K562 (cell line): Measurements from ENCODE around the gene EDDM3A. TPM values are rescaled to one million over a fixed set of nuclear protein-coding genes. Genes with fewer than 3 reads are reported as not detected.

Source experiments
- ATAC-seq: fragments of 200-7000 bp; cut with Tn5 transposase; 3 replicates; pipeline ENCODE4 v1.9.1; 2020; ENCODE audit warnings: moderate library complexity
- BruUV-seq: library from RNA; stranded (reverse); fragments of 400-500 nt; replicated peaks from 2 replicates; lab custom pipeline; 2021; lab: Mats Ljungman, UMichigan
- CTCF ChIA-PET: fragments of 300-600 bp; formaldehyde crosslinking; extraction: SDS; loops from one replicate; lab custom pipeline; 2021; ENCODE audit warnings: low intra/inter-chr PET ratio; lab: Yijun Ruan, JAX
- POLR2A ChIA-PET: fragments of 300-600, 350-650 bp; sonication (Branson Sonifier 250); formaldehyde crosslinking; extraction: SDS; loops from one replicate; lab custom pipeline; 2021; ENCODE audit warnings: antibody characterized with exemption, inconsistent platforms; lab: Yijun Ruan, JAX
- DNase-seq, 4 experiments: peaks; one replicate each; pipeline versions ENCODE4 v3.0.0 to v3.0.0-alpha.2; 2011 to 2018; ENCODE audit warnings: low spot score in 3 of 4, mixed read lengths in 3 of 4; ENCODE audit errors: extremely low read depth in 1 of 4
- FAIRE-seq: peaks from 2 replicates; lab custom pipeline; 2011; peaks lifted over from hg19 to GRCh38; lab: Jason Lieb, UNC
- H2AFZ ChIP-seq: 2 replicates; pipeline ENCODE4 v1.6.0; 2011; ENCODE audit warnings: low read depth, low read length, control low read depth, inconsistent platforms
- H3K27ac ChIP-seq: fragments of 200-600 bp; 3 replicates; pipeline ENCODE4 v1.8.0; 2011; ENCODE audit warnings: low read depth, mild to moderate bottlenecking, control low read depth, inconsistent platforms, low read length, moderate library complexity, mixed read lengths; ENCODE audit errors: extremely low read depth
- H3K27me3 ChIP-seq, 2 experiments: fragments of 300-600 bp in 1 of 2; 2 replicates in 1 of 2; 3 replicates in 1 of 2; pipeline versions ENCODE4 v1.6.0 to v1.8.0; 2011; ENCODE audit warnings: inconsistent platforms in 2 of 2, low read length in 2 of 2, mild to moderate bottlenecking in 1 of 2, mixed read lengths in 1 of 2, moderate library complexity in 1 of 2; ENCODE audit not compliant: control insufficient read depth in 2 of 2, insufficient read depth in 2 of 2
- H3K36me3 ChIP-seq: fragments of 300-600 bp; 3 replicates; pipeline ENCODE4 v1.8.0; 2011; ENCODE audit warnings: mild to moderate bottlenecking, low read length, inconsistent platforms; ENCODE audit not compliant: control insufficient read depth, insufficient read depth
- H3K4me1 ChIP-seq, 2 experiments: fragments of 200-600 bp in 1 of 2; replicated peaks in 1 of 2; 2 replicates in 1 of 2; 3 replicates in 1 of 2; pipeline versions ENCODE4 v1.5.1 to v1.8.0; 2011; ENCODE audit warnings: inconsistent platforms in 2 of 2, low read length in 2 of 2, mild to moderate bottlenecking in 1 of 2, mixed read lengths in 1 of 2, moderate library complexity in 1 of 2; ENCODE audit not compliant: control insufficient read depth in 2 of 2, insufficient read depth in 2 of 2
- H3K4me2 ChIP-seq: 2 replicates; pipeline ENCODE4 v1.6.1; 2011; ENCODE audit warnings: low read length, control low read depth, inconsistent platforms, mixed read lengths; ENCODE audit not compliant: insufficient read depth
- H3K4me3 ChIP-seq: fragments of 200-600 bp; sonication (generic), shearing (Covaris generic); 2 replicates; pipeline ENCODE4 v1.5.1; 2016; ENCODE audit warnings: control low read depth, inconsistent platforms
- H3K79me2 ChIP-seq: fragments of 200-600 bp; 3 replicates; pipeline ENCODE4 v1.8.0; 2011; ENCODE audit warnings: low read length, inconsistent platforms; ENCODE audit not compliant: control insufficient read depth, insufficient read depth
- H3K9ac ChIP-seq, 2 experiments: 2 replicates each; pipeline versions ENCODE4 v1.6.0 to v1.6.1; 2011; ENCODE audit warnings: low read depth in 2 of 2, low read length in 2 of 2, control low read depth in 1 of 2, inconsistent platforms in 1 of 2, mild to moderate bottlenecking in 1 of 2, mixed read lengths in 1 of 2; ENCODE audit not compliant: insufficient read depth in 1 of 2
- H3K9me1 ChIP-seq: one replicate; pipeline ENCODE4 v1.6.0; 2011; ENCODE audit warnings: inconsistent platforms, mild to moderate bottlenecking, low read length, moderate library complexity; ENCODE audit not compliant: control insufficient read depth, insufficient read depth
- H3K9me3 ChIP-seq: replicated peaks from 2 replicates; pipeline ENCODE4 v1.5.1; 2011; ENCODE audit warnings: low read depth, low read length, inconsistent platforms; ENCODE audit not compliant: control insufficient read depth, insufficient read depth
- H4K20me1 ChIP-seq: replicated peaks from 2 replicates; pipeline ENCODE4 v1.6.1; 2011; ENCODE audit warnings: low read length, inconsistent platforms, mixed read lengths; ENCODE audit not compliant: control insufficient read depth, insufficient read depth
- BDP1 ChIP-seq: IDR thresholded peaks from 3 replicates; pipeline ENCODE4 v1.6.1; 2011; ENCODE audit not compliant: insufficient read length, insufficient read depth
- BHLHE40 ChIP-seq: IDR thresholded peaks from 2 replicates; pipeline ENCODE4 v1.6.1; 2011; ENCODE audit warnings: low read length, improper control_type of control experiment
- EHMT2 ChIP-seq: fragments of 450-650 bp; IDR thresholded peaks from 2 replicates; pipeline ENCODE4 v1.6.1; 2018; ENCODE audit warnings: antibody characterized with exemption
- ETV6 ChIP-seq, 3 experiments: fragments of 150-350 bp in 1 of 3; sonication (generic) in 1 of 3; formaldehyde crosslinking in 1 of 3; IDR thresholded peaks; 2 replicates each; pipeline versions ENCODE4 v1.6.1 to v1.8.0; 2014 to 2022; ENCODE audit warnings: borderline replicate concordance in 2 of 3, low read depth in 2 of 3, antibody characterized with exemption in 1 of 3, low read length in 1 of 3, mild to moderate bottlenecking in 1 of 3, missing genetic modification reagents in 1 of 3
- NUFIP1 ChIP-seq: fragments of 450-650 bp; IDR thresholded peaks from 2 replicates; pipeline ENCODE4 v1.6.1; 2018; ENCODE audit not compliant: partially characterized antibody
- SPI1 ChIP-seq: IDR thresholded peaks from 2 replicates; pipeline ENCODE4 v1.6.1; 2011; ENCODE audit warnings: low read depth, low read length, control low read depth, borderline replicate concordance
- ZBTB12 ChIP-seq: fragments of 250-450 bp; sonication (Bioruptor Pico); IDR thresholded peaks from 2 replicates; pipeline ENCODE4 v1.4.0; 2020
- ZBTB33 ChIP-seq: sonication (generic); formaldehyde crosslinking; IDR thresholded peaks from 2 replicates; pipeline ENCODE4 v1.8.1; 2023; ENCODE audit warnings: mild to moderate bottlenecking, missing genetic modification reagents
- ZNF253 ChIP-seq: fragments of 250-450 bp; sonication (Bioruptor Pico); conservative IDR thresholded peaks from 2 replicates; pipeline ENCODE4 v1.6.1; 2021; ENCODE audit warnings: mild to moderate bottlenecking
- ZNF408 ChIP-seq: fragments of 250-450 bp; sonication (Bioruptor Pico); IDR thresholded peaks from 2 replicates; pipeline ENCODE4 v1.4.0; 2020; ENCODE audit warnings: low read depth, mild to moderate bottlenecking, moderate library complexity
- ZNF507 ChIP-seq: conservative IDR thresholded peaks from 2 replicates; pipeline ENCODE4 v1.6.1; 2017; ENCODE audit warnings: missing genetic modification characterization, missing compliant biosample characterization
- ZNF589 ChIP-seq: fragments of 200-800 bp; sonication (Bioruptor generic); IDR thresholded peaks from 2 replicates; pipeline ENCODE4 v1.6.1; 2016; ENCODE audit warnings: low read depth, missing genetic modification characterization, missing compliant biosample characterization
- ZNF609 ChIP-seq: sonication (generic); formaldehyde crosslinking; IDR thresholded peaks from 2 replicates; pipeline ENCODE4 v1.8.1; 2023; ENCODE audit warnings: missing genetic modification reagents, mild to moderate bottlenecking, borderline replicate concordance
- WGBS: fragments of 100-300 bp; shearing (Covaris generic); methylation state at CpG from one replicate; pipeline ENCODE4 v1.1.6; 2016; ENCODE audit warnings: low coverage, mixed read lengths; ENCODE audit not compliant: insufficient coverage; ENCODE audit errors: missing lambda C conversion rate; 5-methylcytosine and 5-hydroxymethylcytosine counted together
- in situ Hi-C: fragments of 300-500 bp; cut with MboI; formaldehyde crosslinking; loops from 4 replicates; pipeline ENCODE4 v1.15.0; 2018; ENCODE audit warnings: inconsistent platforms, mixed read lengths
- intact Hi-C: fragments of 100-400 bp; cut with micrococcal nuclease; formaldehyde crosslinking; loops from 2 replicates; pipeline ENCODE4 v1.14.2; 2022
- polyA plus RNA-seq, 8 experiments: library from polyadenylated mRNA; depleted of rRNA in 4 of 8; stranded (reverse) in 5 of 8; unstranded in 3 of 8; fragments of >200 nt; fragmentation: Nextera tagmentation in 2 of 8; fragmentation: Illumina TruSeq in 1 of 8; extraction: Ambion mirVana in 2 of 8; extraction: Trizol in 1 of 8; gene quantifications; 2 replicates each; pipeline versions ENCODE4 v1.2.1 to v1.2.3, GENCODE V29; 2011 to 2014; ENCODE audit warnings: inconsistent platforms in 1 of 8, missing spikeins in 1 of 8
- total RNA-seq, 7 experiments: library from RNA; depleted of rRNA in 6 of 7; stranded (reverse); fragments of >200 nt in 6 of 7; fragmentation: Illumina TruSeq in 2 of 7; extraction: Trizol in 2 of 7; gene quantifications; 2 replicates each; pipeline versions ENCODE4 v1.2.1 to v1.2.3, GENCODE V29; 2011 to 2021; ENCODE audit warnings: low replicate concordance in 1 of 7

Gene EDDM3A
- total and polyA plus RNA-seq, 9 of the 15 experiments (the other 6 are each of a cell fraction or from before 2014, with no cell fraction given), result not detected

- no peaks in the 10 kb centered on the region for H4K20me1 ChIP-seq
- POLR2A ChIA-PET, result interaction anchor here (0.9 to 1.2 kb wide), 3 partner anchors 11 to 117 kb away, joined by 3 read pairs; no protein-coding TSS in a partner anchor
- no peak for FAIRE-seq
These were observed 30.2 kb downstream of the EDDM3A start for GRCh38 chr14:20775901-20776300.

More at GRCh38 chr14:20775901-20776300, 30.2 kb downstream of the EDDM3A start:
- no peaks in the 10 kb centered on the region for H3K9me3 ChIP-seq
- DNase-seq (no peak), ATAC-seq (no peak)
- no peaks in the 10 kb centered on the region for H3K9me1 ChIP-seq
- peaks cover 0 to 2% of the 10 kb centered on the region in 2 experiments; a peak in 2 of 5 replicates for H3K4me1 ChIP-seq
- H3K27ac ChIP-seq, result no peak overlapping the region
- intact Hi-C loops, result no loop called here
- H3K4me2 ChIP-seq, result no peak overlapping the region
- in situ Hi-C loops, result no loop called here
- TF ChIP-seq ZBTB12, result no peak
- no peak for TF ChIP-seq ZNF609 (CRISPR knock-in tag)
- TF ChIP-seq ZNF589 (CRISPR knock-in tag), result no peak
- TF ChIP-seq ZBTB33 (CRISPR knock-in tag), result no peak
- TF ChIP-seq EHMT2, result no peak
- no peak for TF ChIP-seq BDP1
- TF ChIP-seq BHLHE40, result no peak
- TF ChIP-seq SPI1, result no peak
- TF ChIP-seq ETV6 (IDR thresholded peaks at IDR 0.05; ENCODE audit: borderline replicate concordance in 1 of 2, low read depth in 2 of 2, low read length in 1 of 2), result no peak
- TF ChIP-seq ETV6 (CRISPR knock-in tag; IDR thresholded peaks at IDR 0.05; ENCODE audit: borderline replicate concordance), result no peak
- TF ChIP-seq NUFIP1, result no peak
- TF ChIP-seq ZNF408 (CRISPR knock-in tag), result no peak
- no peak for TF ChIP-seq ZNF507 (tag)
- TF ChIP-seq ZNF253 (CRISPR knock-in tag), result no peak
- WGBS, result 71% methylated on average over 1 of the region's 1 CpG
- no peaks in the 10 kb centered on the region for H3K79me2 ChIP-seq
- no peaks in the 10 kb centered on the region for H3K36me3 ChIP-seq
- no peak overlapping the region for H3K9ac ChIP-seq
- BruUV-seq, result no TSS peak
- no peak overlapping the region for H2AFZ ChIP-seq
- H3K27me3 ChIP-seq, result no peaks in the 10 kb centered on the region
- CTCF ChIA-PET, result no interaction called here
- no peak overlapping the region for H3K4me3 ChIP-seq
